C4-2B (cell line): ENCODE results near the gene METTL1.

ENCODE experiments used
- H3K27ac ChIP-seq: fragments of 450-650 bp; 2 replicates; pipeline ENCODE4 v1.5.1; 2017
- CTCF ChIP-seq: fragments of 450-650 bp; conservative IDR thresholded peaks from 2 replicates; pipeline ENCODE4 v1.5.1; 2017; ENCODE audit warnings: mild to moderate bottlenecking
- ZFX ChIP-seq: fragments of 450-650 bp; IDR thresholded peaks from 2 replicates; pipeline ENCODE4 v1.6.1; 2017

The METTL1 gene

GRCh38 chr12:57761391-57761998, 10.4 kb downstream of the METTL1 start:
- TF ChIP-seq CTCF (no peak), ZFX (no peak)
- H3K27ac ChIP-seq = no peak overlapping the region

- no peak for TF ChIP-seq CTCF
- no peak for TF ChIP-seq ZFX
- no peak overlapping the region for H3K27ac ChIP-seq
Measured at GRCh38 chr12:57760347-57760982, 11.4 kb downstream of the METTL1 start.

DNA sequence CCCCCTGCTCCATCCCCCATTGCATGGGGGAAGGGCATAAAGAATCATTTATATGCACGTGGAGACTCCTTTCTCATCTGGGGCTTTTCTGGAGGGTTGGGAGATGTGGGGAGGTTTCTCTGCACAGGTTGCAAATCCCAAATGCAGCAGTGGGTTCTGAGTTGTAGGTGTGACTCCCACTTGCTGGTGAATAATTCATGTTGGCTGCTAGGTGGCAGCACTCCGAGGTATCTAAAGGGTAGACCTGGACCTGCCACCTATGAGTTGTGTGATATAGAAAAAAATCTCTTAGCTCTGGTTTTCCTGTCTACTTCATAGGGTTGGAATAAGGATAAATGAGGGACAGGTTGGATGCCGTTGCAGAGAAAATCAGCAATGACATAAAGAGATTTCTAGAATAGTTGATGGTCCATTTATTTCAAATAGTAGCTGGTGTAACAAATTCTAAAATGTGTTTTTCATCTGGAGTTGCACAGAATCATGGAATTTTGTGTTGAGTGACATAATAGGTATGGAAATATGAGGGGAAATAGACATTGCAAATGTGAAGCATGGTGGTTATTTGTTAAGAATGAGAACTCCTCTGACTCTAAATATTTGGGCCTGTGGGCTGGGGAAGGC, 12.4 kb downstream of the METTL1 start:
- TF ChIP-seq ZFX = no peak
- peak; percentile 81 for TF ChIP-seq CTCF
- H3K27ac ChIP-seq = no peak overlapping the region

DNA sequence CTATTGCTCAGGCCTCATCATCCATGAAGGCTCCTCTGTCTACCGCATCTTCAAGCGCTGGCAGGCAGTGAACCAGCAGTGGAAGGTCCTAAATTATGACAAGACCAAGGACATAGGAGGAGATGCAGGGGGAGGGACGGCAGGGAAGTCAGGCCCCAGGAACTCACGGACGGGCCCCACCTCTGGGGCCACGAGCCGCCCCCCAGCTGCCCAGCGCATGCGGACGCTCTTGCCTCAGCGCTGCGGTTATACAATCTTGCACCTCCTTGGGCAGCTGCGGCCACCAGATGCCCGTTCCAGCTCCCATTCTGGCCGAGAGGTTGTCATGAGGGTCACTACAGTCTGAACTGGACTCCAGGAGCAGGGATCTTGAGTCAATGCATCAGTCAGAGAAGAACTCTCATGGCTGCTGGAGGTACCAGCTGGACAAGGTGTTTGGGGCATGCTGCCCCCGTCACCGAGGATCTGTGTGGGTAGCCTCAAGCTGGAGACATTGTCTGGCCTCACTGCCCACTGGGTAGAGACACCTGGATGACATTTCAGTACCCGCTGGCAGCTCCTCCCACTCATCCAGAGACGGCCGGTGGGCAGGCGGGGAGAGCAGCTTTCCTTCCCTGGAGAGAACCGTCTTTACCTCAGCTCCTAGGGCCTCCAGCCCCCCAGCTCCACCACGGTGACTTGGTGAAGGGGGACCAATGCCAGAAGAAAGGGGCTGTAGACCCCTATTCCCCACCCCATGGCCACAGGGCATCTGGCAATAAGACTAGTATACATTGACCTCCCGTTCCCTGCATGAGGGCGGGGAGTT, 13.1 kb downstream of the METTL1 start:
- TF ChIP-seq ZFX = no peak
- no peak for TF ChIP-seq CTCF
- H3K27ac ChIP-seq = no peak overlapping the region

DNA sequence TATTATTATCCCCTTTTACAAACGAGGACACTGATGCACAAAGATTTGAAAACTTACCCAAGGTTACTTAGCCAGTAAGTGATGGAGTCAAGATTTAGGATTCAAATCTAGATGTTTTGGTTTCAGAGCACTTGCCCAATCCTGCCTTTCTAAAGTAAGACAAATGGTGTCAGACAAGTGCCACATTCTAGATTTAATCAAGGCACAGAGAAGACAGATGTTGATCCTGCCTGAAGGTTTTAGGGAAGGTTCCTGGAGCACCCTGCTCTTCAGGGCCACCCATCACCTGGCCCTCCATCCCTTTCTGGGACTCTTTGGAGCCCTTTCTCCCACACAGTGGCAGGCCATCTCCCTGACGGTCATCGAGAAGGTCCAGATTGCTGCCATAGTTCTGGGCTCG, 14.1 kb downstream of the METTL1 start:
- H3K27ac ChIP-seq = no peak overlapping the region
- TF ChIP-seq ZFX (no peak), CTCF (no peak)

DNA sequence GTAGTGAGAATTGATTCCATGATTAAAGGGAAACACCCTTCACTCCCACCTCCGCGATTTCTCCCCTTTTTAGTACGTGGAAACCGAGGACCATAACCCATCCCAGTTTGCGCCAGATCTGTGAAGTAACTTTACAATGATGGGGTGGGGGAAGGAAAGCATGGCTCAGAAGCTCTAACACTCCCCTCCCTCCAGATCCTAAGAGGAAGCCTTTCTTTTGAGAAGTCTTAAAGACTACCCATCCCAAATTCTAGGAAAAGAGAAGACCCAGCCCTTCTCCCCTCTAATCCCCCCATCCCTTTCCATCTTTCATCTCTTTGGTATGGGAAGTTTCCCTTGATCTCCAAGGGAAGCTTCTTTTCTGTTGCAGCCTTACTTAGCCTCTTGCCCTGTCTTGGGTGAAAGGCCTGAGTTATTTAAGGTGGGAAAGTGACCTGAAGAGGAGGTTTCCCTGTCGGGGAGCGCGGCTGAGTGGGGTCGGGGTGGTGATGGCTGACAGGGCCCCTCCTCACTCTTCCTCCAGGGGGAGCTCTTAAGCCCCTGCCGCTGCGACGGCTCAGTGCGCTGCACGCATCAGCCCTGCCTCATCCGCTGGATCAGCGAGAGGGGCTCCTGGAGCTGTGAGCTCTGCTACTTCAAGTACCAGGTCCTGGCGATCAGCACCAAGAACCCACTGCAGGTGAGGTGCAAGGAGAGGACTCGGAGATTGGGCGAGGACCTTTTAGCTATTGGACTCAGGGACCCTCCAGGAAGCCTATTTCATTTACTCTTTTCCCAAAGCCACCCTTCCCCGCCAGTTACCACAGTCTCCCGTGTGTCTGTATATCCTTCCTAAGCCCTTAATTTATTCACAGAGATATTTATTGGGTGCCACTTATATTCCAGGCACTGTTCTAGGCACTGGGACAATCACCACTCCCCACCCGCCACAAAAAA, 15.2 kb downstream of the METTL1 start:
- TF ChIP-seq ZFX (no peak), CTCF (peak; percentile 61)
- no peak overlapping the region for H3K27ac ChIP-seq
